Left colon (tissue), 2 donors: ENCODE data around the gene SVIL. TPM values are rescaled to one million over a fixed set of nuclear protein-coding genes. Genes with fewer than 3 reads are reported as not detected.

Source experiments
- ATAC-seq: fragments of 200-7000 bp; cut with Tn5 transposase; one replicate; pipeline ENCODE4 v1.9.1; 2020; ENCODE audit warnings: mild to moderate bottlenecking, moderate library complexity
- DNase-seq, 2 donors: peaks; one replicate each; pipeline ENCODE4 v3.0.0-alpha.2; 2020
- intact Hi-C, 2 donors: fragments of 100-400 bp; cut with DNase I in 1 of 2; cut with micrococcal nuclease in 1 of 2; formaldehyde crosslinking; loops; one replicate each; pipeline versions ENCODE4 v1.11.2 to v1.14.0; 2022; cut with DNase I, micrococcal nuclease
- long read RNA-seq: library from polyadenylated mRNA; unstranded; transcript quantifications from one replicate; pipeline ENCODE4 v2.0.0, GENCODE V29; 2021
- total RNA-seq, 2 donors: library from RNA; stranded (reverse); fragmentation: NEBNext Ultra II Directional; extraction: Animal tissue kit (Norgen Biotek cat#: 25700); gene quantifications; one replicate each; pipeline ENCODE4 v1.2.1, GENCODE V29; 2021
- donor health status: DM: no; HTN: no; CAD: no.
- donor health status: DM: yes; HTN: yes; CAD: no.

The SVIL gene, protein sequence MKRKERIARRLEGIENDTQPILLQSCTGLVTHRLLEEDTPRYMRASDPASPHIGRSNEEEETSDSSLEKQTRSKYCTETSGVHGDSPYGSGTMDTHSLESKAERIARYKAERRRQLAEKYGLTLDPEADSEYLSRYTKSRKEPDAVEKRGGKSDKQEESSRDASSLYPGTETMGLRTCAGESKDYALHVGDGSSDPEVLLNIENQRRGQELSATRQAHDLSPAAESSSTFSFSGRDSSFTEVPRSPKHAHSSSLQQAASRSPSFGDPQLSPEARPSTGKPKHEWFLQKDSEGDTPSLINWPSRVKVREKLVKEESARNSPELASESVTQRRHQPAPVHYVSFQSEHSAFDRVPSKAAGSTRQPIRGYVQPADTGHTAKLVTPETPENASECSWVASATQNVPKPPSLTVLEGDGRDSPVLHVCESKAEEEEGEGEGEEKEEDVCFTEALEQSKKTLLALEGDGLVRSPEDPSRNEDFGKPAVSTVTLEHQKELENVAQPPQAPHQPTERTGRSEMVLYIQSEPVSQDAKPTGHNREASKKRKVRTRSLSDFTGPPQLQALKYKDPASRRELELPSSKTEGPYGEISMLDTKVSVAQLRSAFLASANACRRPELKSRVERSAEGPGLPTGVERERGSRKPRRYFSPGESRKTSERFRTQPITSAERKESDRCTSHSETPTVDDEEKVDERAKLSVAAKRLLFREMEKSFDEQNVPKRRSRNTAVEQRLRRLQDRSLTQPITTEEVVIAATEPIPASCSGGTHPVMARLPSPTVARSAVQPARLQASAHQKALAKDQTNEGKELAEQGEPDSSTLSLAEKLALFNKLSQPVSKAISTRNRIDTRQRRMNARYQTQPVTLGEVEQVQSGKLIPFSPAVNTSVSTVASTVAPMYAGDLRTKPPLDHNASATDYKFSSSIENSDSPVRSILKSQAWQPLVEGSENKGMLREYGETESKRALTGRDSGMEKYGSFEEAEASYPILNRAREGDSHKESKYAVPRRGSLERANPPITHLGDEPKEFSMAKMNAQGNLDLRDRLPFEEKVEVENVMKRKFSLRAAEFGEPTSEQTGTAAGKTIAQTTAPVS (N-terminal part only)
- 100 to 1,000 TPM in 1 of 2 donors, 10 to 100 TPM in 1; 66.6 to 154 TPM for total RNA-seq
- long read RNA-seq, partial matches to known transcripts, result 35 of 54 reads
- long read RNA-seq, other reads (novel, unspliced or antisense), result 19 of 54 reads

GRCh38 chr10:29634764-29635625 lies at the start of gene SVIL:
Gene SVIL (minus strand): TSS chr10:29634971. CDS start chr10:29555058, 79,913 bp downstream.
- ATAC-seq, result peak; percentile 73
- intact Hi-C loops, result no loop called here
- DNase-seq, result peak; percentile 63 to 87

- intact Hi-C loops, result no loop called here
- DNase-seq, result no peak
- ATAC-seq, result peak; percentile 48
These were observed 47.1 kb upstream of the SVIL start for GRCh38 chr10:29681676-29682448.

GRCh38 chr10:29680091-29680490 lies 45.3 kb upstream of the SVIL start:
- intact Hi-C loops, result no loop called here
- DNase-seq, result no peak
- ATAC-seq, result no peak

DNA sequence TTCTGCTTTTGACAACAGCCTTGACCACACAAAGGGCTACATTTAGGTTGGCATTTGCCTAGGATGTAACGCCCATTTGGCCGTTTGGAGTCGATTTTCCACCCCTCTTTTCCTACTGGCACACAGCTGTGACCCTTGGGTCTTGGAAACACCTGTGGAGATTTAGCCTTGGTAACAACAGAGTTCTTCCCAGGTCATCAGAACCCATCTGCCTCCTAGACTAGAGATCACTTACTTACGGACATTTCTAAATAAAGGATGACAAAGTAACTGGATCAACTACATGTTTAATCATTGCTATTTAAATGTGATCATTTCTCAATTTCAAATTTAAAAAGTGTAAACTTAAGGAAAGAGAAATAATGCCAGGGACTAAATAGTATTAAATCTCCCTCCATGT lies 42.0 kb upstream of the SVIL start:
- intact Hi-C loops, result no loop called here
- ATAC-seq (no peak), DNase-seq (no peak)

- ATAC-seq (no peak), DNase-seq (no peak)
- intact Hi-C loops, result no loop called here
These were observed 41.2 kb upstream of the SVIL start for GRCh38 chr10:29675984-29676383.

DNA sequence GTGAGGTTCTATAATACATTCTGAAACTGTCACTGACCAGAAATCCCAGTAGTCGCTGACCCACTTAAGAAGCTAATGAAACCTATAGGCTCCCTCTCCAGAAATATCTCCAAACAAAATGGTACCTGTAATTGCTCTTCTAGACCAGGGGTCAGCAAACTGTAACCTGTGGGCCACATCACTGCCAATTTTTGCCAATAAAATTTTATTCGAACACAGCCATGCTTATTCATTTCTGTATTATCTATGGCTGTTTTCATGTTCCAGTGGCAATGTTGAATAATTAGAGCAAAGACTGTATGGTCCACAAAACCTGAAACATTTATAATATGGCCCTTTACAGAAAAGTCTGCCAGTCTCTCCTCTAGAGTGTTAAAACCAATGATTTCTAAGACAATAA lies 37.2 kb upstream of the SVIL start:
- ATAC-seq, result no peak
- intact Hi-C loops, result no loop called here

DNA sequence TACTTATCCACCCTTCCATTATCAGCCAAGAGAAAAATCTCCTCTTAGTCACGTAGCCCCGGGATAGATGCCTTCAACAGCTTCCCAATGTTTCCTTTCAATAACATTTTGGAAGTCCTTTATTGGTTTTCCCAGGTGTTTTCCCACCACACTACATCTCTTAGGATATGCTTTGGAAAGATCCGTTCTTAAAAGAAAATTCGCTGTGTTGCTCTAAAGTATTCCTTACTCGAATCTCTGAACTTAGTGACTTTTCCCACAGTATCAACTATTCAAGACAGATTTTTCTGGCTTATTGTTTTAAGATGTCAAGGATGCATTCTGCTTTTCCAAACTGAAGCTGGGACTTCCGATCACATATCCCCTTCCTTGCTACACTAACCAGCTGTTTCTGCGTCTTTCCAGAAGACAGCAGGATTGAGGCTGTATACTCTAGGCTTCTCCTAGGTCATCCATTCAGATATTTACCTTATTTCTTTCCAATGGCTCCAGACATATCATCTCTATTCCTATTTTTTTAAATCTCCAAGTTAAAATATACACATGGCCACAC lies 36.5 kb upstream of the SVIL start:
- DNase-seq, result no peak
- no peak for ATAC-seq
- intact Hi-C loops, result no loop called here

More for the DNA sequence above, 37.2 kb upstream of the SVIL start:
- DNase-seq, result no peak

DNA sequence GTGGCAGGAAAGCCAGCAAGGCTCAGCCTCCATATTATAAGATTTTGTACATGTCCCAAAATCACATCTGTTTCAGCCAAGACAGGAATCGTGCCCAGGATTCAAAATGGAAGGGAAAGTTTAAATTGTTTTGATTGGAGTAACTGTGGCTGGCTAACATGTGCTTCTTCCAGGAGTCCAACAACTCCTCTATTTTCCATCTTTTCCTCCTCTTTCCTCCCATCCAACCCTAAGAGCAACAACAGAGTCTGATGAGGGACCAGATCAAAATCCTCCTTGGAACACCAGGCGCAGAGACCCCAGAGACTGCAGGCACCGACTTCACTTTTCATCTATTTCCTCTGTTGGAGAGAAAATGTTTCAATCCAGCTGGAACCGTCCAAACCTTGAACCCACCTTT lies 36.0 kb upstream of the SVIL start:
- intact Hi-C loops, result no loop called here
- DNase-seq, result no peak
- no peak for ATAC-seq

DNA sequence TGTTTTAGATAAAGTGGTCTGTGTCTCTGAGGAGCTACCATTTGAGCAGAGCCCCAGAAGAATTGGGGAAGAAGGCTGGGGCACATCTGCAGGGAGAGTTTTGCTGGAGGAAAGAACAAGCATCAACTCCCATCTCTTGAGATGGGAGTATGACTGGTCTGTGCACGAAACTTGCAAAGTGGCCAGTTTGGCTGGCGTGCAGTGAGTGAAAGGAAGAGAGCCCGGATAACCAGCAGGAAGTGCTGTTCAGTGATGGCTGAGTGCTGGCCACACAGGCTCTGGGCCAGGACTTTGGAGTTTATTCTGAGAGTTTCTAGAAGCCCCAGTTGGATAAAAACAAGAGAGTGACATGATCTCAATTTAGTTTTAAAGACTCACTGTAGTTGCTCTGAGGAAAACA lies 34.4 kb upstream of the SVIL start:
- ATAC-seq (peak; percentile 26), DNase-seq (no peak)
- intact Hi-C loops, result no loop called here

- DNase-seq (no peak), ATAC-seq (no peak)
- intact Hi-C loops, result no loop called here
These were observed 33.9 kb upstream of the SVIL start for GRCh38 chr10:29668628-29669027.

DNA sequence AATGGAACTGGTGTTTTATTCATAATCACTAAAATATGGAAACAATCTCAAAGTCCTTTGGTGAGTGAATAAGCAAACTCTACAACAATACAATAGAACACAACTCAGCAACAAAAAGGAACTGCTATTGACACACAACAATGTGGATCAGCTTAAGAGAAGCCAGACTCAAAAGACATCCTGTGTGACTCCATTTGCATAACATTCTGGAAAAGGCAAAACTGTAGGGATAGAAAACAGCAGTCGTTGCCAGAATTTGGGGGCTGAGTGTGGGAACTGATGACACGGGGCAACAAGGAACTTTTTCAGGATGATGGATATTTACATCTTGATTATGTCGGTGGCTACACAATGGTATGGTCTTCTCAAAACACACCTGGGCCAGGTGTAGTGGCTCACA lies 32.4 kb upstream of the SVIL start:
- ATAC-seq (no peak), DNase-seq (no peak)
- intact Hi-C loops, result no loop called here

GRCh38 chr10:29666201-29666600 lies 31.4 kb upstream of the SVIL start:
- intact Hi-C loops, result no loop called here
- ATAC-seq (no peak), DNase-seq (no peak)

GRCh38 chr10:29663718-29664117 lies 28.9 kb upstream of the SVIL start:
- intact Hi-C loops, result no loop called here
- no peak for DNase-seq
- no peak for ATAC-seq

GRCh38 chr10:29658984-29659965 lies 24.5 kb upstream of the SVIL start:
- peak; percentile 97 for ATAC-seq
- intact Hi-C loops, result no loop called here
- DNase-seq, result peak in 1 of 2 donors; percentile 49

GRCh38 chr10:29657719-29658274 lies 23.0 kb upstream of the SVIL start:
- intact Hi-C loops, result no loop called here
- ATAC-seq (no peak), DNase-seq (no peak)

GRCh38 chr10:29656451-29656992 lies 21.8 kb upstream of the SVIL start:
- ATAC-seq (no peak), DNase-seq (no peak)
- intact Hi-C loops, result no loop called here
